Measurements from ENCODE around the gene C1orf21.

Gene C1orf21

DNA sequence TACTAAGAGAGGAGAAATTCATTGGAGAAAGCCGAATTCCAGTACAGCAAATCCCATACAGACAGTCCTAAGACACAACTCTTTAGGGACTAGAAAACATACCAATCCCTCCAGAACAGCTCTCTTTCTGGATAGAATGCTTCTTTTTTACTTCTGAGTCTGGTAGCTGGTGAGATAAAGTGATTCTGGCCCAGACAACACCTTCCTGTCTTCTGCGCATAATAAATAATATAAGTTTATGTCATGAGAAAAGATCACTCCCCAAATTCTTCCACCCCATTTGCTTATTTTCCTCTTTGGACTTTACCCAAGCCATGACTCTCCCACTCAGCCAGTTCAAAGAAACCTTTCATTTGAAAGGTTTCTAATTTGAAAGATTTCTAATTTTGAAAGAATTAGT, 269.4 kb downstream of the C1orf21 start:
- DNase-seq (ENCODE audit: low read depth) = no peak

DNA sequence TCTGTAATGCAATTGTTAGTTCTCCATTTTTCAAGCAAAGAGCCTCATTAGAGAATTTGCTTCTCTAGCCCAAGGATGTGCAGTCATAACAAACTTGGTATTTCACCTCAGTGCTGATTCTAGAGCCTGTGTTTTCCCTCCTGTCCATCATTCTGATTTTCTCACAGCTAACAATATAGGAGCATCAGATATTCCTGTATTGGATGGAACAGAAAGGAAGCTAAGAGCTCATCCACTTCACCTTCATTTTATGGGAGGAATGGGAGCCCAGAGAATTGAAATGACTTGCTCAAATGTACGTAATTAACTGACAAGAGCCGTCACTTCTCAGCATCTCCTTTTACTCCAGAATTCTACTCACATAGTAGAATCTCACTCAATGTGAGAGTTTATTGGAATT, 271.2 kb downstream of the C1orf21 start:
- DNase-seq (ENCODE audit: low read depth) = no peak

GRCh38 chr1:184660462-184661191, 273.8 kb downstream of the C1orf21 start:
- no peak for DNase-seq (ENCODE audit: low read depth)

DNA sequence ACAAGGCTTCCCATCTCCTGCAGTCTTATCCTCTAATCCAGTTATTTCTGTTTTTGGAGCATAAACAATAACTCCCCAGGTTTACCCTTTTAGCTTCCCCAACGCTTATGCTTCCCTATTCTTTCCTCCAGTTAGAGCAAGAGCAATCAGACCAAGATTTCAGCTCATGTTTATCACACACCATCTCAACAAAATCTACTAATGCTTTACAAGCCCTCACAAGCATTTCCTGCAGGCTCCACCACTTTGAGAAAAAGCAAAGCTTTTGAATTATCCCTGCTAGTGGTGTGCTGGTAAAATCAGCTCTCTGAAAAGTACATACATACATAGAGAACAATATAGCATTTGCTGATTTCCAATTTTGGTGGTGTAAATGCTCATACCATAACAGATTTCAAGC, 275.0 kb downstream of the C1orf21 start:
- no peak for DNase-seq (ENCODE audit: low read depth)

GRCh38 chr1:184664042-184664660, 277.3 kb downstream of the C1orf21 start:
- DNase-seq (ENCODE audit: low read depth) = no peak

GRCh38 chr1:184664661-184665060, 277.8 kb downstream of the C1orf21 start:
- no peak for DNase-seq (ENCODE audit: low read depth)

DNA sequence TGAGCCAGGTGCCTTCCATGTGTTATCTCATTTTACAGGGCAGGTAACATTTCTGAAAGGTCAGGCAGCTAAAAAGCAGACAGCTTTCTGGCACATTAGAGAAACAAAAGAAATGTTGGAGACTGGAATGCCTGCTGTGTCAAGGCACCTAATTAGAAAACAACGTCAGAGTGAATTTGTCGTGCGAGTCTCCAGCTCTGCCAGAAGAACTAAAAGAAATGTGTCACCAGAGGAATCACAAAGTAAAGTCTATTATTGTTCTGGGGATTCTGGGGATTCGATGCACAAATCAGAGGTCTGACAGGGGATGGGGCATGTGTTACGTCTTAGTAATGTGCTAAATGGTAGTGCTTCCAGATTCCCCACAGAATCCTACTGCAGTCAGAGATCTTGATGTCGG, 278.5 kb downstream of the C1orf21 start:
- DNase-seq (ENCODE audit: low read depth) = no peak

GRCh38 chr1:184669391-184669790, 282.6 kb downstream of the C1orf21 start:
- DNase-seq (ENCODE audit: low read depth) = no peak

DNA sequence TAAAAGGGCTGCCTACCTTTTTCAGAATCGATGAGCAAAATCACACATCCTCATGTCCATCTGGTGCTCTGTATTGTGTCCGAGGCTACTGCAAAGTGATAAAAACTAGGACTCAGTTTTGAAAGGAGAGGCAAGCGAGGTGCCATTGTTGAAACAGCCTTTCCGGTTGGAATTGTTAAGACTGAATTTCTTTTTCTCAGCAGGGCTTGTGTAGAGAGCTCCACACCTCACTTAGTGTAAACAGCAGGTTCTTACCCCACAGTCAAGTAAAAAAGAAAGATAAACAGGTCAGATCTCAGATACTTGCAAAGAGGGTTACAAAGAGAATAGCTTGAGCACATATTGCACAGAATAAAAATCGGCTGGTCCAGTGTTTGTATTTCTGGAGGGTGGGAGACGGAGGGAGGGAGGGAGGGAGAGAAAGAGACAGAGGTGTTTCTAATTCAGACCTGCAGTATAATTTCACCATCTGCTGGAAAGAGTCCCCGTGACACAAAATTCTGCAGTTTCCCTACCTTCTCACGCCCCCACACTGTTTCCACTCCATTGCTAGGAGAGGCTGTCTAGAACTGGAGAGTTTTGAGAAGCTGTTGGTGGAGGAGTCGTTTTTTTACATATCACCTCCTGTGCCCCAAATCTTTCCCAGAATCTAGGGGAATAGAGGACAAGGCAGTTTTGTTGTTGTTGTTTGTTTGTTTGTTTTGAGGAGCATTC, 285.3 kb downstream of the C1orf21 start:
- no peak for DNase-seq (ENCODE audit: low read depth)

DNA sequence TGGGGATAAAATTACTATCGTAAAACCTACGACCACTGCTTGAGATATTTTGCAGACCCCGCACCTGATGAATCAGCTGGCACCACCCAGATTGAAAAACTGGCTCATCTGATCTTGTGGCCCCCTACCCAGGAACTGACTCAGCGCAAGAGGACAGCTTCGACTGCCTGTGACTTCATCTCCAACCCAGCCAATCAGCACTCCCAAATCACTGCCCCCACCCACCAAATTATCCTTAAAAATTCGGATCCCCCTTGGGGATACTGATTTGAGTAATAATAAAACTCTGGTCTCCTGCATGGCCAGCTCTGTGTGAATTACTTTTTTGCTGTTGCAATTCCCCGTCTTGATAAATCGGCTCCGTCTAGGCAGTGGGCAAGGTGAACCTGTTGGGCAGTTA, 286.5 kb downstream of the C1orf21 start:
- DNase-seq (ENCODE audit: low read depth) = no peak

GRCh38 chr1:184677344-184677743, 290.5 kb downstream of the C1orf21 start:
- no peak for DNase-seq (ENCODE audit: low read depth)

All from stimulated activated CD8-positive, alpha-beta memory T cell treated with anti-CD3 and anti-CD28 coated beads, Interleukin-15, amount 100 ng/mL, for 24 hours (primary cell).